Spleen (tissue), 11 donors: Measurements from ENCODE around the gene CLDN1. TPM values are rescaled to one million over a fixed set of nuclear protein-coding genes. Genes with fewer than 3 reads are reported as not detected.

Experiments
- DNase-seq: peaks from one replicate; pipeline ENCODE4 v3.0.0-alpha.2; 2020
- H3K27ac ChIP-seq, 8 donors: fragments of 200-600 bp; sonication (generic) in 7 of 8; 1 replicate in 4 of 8; 2 replicates in 4 of 8; pipeline versions ENCODE4 v1.5.0 to v1.8.0; 2016 to 2021; ENCODE audit warnings: inconsistent platforms in 4 of 8, mild to moderate bottlenecking in 4 of 8, moderate library complexity in 1 of 8
- H3K27me3 ChIP-seq, 7 donors: fragments of 200-600 bp; sonication (generic) in 6 of 7; replicated peaks in 1 of 7; 1 replicate in 4 of 7; 2 replicates in 3 of 7; pipeline versions ENCODE4 v1.5.0 to v1.8.0; 2016 to 2021; ENCODE audit warnings: inconsistent platforms in 3 of 7, mild to moderate bottlenecking in 1 of 7
- H3K36me3 ChIP-seq, 6 donors: fragments of 200-600 bp; sonication (generic) in 5 of 6; 1 replicate in 4 of 6; 2 replicates in 2 of 6; pipeline versions ENCODE4 v1.5.0 to v1.8.0; 2016 to 2021; ENCODE audit warnings: inconsistent platforms in 2 of 6
- H3K4me1 ChIP-seq, 6 donors: fragments of 200-600 bp; sonication (generic) in 5 of 6; 1 replicate in 3 of 6; 2 replicates in 3 of 6; pipeline versions ENCODE4 v1.5.0 to v1.8.0; 2016 to 2021; ENCODE audit warnings: inconsistent platforms in 3 of 6
- H3K4me3 ChIP-seq, 8 donors: fragments of 200-600 bp; sonication (generic) in 7 of 8; 1 replicate in 4 of 8; 2 replicates in 4 of 8; pipeline versions ENCODE4 v1.5.0 to v1.8.0; 2016 to 2021; ENCODE audit warnings: inconsistent platforms in 4 of 8, mild to moderate bottlenecking in 4 of 8, moderate library complexity in 2 of 8
- H3K9me3 ChIP-seq, 8 donors: fragments of 200-600 bp; sonication (generic) in 7 of 8; 1 replicate in 4 of 8; 2 replicates in 4 of 8; pipeline versions ENCODE4 v1.5.0 to v1.8.0; 2016 to 2021; ENCODE audit warnings: inconsistent platforms in 4 of 8
- POLR2A ChIP-seq, 3 donors: fragments of 450-650 bp; IDR thresholded peaks; one replicate each; pipeline ENCODE4 v1.5.1; 2017; ENCODE audit warnings: antibody characterized with exemption in 3 of 3, mild to moderate bottlenecking in 1 of 3
- POLR2AphosphoS5 ChIP-seq, 3 donors: sonication (generic); formaldehyde crosslinking; IDR thresholded peaks; one replicate each; pipeline ENCODE4 v1.5.1; 2017; ENCODE audit warnings: antibody characterized with exemption in 3 of 3
- WGBS, 5 donors: extraction: QIAGEN DNeasy Blood & Tissue Kit in 3 of 5; methylation state at CpG; one replicate each; pipeline versions ENCODE4 v1.1.5 to v1.1.7; 2013 to 2018; 5-methylcytosine and 5-hydroxymethylcytosine counted together
- intact Hi-C: fragments of 100-400 bp; cut with DNase I; formaldehyde crosslinking; loops from one replicate; pipeline ENCODE4 v1.15.0; 2023; ENCODE audit warnings: low total_unique reads
- polyA plus RNA-seq, 3 donors: library from polyadenylated mRNA; stranded (reverse); fragments of 200-250 nt; gene quantifications; one replicate each; pipeline ENCODE4 v1.2.1, GENCODE V29; 2013
- total RNA-seq, 7 donors: library from RNA; depleted of rRNA in 3 of 7; stranded (reverse); fragments of >200 nt in 3 of 7; fragmentation: NEBNext Ultra II Directional in 4 of 7; extraction: Animal tissue kit (Norgen Biotek cat#: 25700) in 4 of 7; gene quantifications; one replicate each; pipeline versions ENCODE4 v1.1.0 to v1.2.1, GENCODE V29; 2016 to 2021
- TF ChIP-seq, protein P1 (sequence below), 11 experiments: fragments of 200-600 bp in 7 of 11; fragments of 450-650 bp in 4 of 11; sonication (generic) in 4 of 11; IDR thresholded peaks in 8 of 11; conservative IDR thresholded peaks in 3 of 11; 1 replicate in 7 of 11; 2 replicates in 4 of 11; pipeline versions ENCODE4 v1.4.0 to v1.8.0; 2016 to 2021; ENCODE audit warnings: antibody characterized with exemption in 11 of 11, inconsistent platforms in 4 of 11, mild to moderate bottlenecking in 1 of 11
- donor health status: healthy with polysubstance abuse.
- donor health status: DM: no; HTN: no; CAD: no; lungs with moderate emphysema.
- donor health status: DM: no; HTN: no; CAD: no.
- donor health status: Bipolar disorder and iron deficiency.
- donor health status: healthy.
- donor health status: DM: no; HTN: no; CAD: no.
- donor health status: DM: yes; HTN: yes; CAD: no.

CLDN1 gene
- total and polyA plus RNA-seq, 10 donors = 0.26 to 3.0 (median 0.91) TPM

DNA sequence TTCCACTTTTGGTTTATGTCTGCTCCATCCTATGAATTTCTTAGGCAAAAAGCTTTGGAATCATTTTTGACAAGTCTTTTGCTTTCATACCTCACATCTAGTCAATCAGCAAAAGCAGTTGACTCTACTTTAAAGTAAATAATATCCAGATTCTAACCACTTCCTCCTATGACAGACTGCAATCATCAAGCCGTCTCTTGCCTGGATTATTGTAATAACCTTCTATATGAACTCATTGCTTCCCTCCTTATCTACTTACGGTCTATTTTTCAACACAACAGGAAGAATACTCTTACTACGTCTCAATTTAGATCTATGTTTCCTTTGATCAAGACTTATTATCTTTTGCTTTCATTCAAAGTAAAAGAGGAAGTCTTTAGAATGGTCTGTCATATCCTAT lies 20.7 kb downstream of the CLDN1 start:
- WGBS, 5 donors = 2 to 9% (median 3%) methylated on average over 3 of the region's 3 CpGs
- Histone ChIP-seq H3K36me3 (no peaks in the 10 kb centered on the region), H3K27me3 (no peaks in the 10 kb centered on the region), H3K4me3 (no peak overlapping the region), H3K9me3 (no peaks in the 10 kb centered on the region), H3K27ac (no peak overlapping the region), H3K4me1 (peaks cover 0 to 11% (median 4%) of the 10 kb centered on the region in 6 donors)
- intact Hi-C loops = no loop called here
- DNase-seq = no peak
- no peak for TF ChIP-seq POLR2AphosphoS5 (IDR thresholded peaks at IDR 0.05)
- TF ChIP-seq, protein P1, sequence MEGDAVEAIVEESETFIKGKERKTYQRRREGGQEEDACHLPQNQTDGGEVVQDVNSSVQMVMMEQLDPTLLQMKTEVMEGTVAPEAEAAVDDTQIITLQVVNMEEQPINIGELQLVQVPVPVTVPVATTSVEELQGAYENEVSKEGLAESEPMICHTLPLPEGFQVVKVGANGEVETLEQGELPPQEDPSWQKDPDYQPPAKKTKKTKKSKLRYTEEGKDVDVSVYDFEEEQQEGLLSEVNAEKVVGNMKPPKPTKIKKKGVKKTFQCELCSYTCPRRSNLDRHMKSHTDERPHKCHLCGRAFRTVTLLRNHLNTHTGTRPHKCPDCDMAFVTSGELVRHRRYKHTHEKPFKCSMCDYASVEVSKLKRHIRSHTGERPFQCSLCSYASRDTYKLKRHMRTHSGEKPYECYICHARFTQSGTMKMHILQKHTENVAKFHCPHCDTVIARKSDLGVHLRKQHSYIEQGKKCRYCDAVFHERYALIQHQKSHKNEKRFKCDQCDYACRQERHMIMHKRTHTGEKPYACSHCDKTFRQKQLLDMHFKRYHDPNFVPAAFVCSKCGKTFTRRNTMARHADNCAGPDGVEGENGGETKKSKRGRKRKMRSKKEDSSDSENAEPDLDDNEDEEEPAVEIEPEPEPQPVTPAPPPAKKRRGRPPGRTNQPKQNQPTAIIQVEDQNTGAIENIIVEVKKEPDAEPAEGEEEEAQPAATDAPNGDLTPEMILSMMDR (IDR thresholded peaks at IDR 0.05 in 8 of 11, conservative IDR thresholded peaks at IDR 0.05 in 3 of 11) = no peak
- TF ChIP-seq POLR2A (IDR thresholded peaks at IDR 0.05) = no peak

DNA sequence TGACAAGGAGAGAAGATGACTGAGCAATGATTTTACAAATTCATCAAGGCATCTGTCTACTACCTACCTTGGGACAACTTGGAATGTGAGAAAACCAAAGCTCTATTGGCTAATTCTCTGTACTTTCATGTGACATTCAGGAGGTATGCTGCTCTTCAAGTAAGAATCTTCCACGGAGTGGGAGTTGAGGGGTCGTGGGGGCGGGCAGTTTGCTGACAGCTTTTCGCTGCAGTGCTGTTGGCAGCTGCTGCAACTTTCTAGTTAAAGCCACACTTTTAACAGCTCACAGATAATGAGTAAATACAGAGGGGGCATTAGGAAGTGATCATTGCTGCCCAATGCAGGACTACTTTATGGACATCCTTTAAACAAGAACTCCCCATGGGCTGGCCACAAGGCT lies 22.3 kb downstream of the CLDN1 start:
- Histone ChIP-seq H3K27me3 (no peaks in the 10 kb centered on the region), H3K27ac (no peak overlapping the region), H3K9me3 (no peaks in the 10 kb centered on the region), H3K4me1 (peaks cover 0 to 11% (median 4%) of the 10 kb centered on the region in 6 donors), H3K4me3 (no peak overlapping the region), H3K36me3 (no peaks in the 10 kb centered on the region)
- WGBS, 5 donors = 62 to 85% (median 82%) methylated on average over 4 of the region's 4 CpGs
- intact Hi-C loops = no loop called here
- TF ChIP-seq POLR2AphosphoS5 (IDR thresholded peaks at IDR 0.05) = no peak
- no peak for TF ChIP-seq POLR2A (IDR thresholded peaks at IDR 0.05)
- TF ChIP-seq, protein P1 (IDR thresholded peaks at IDR 0.05 in 8 of 11, conservative IDR thresholded peaks at IDR 0.05 in 3 of 11) = no peak
- no peak for DNase-seq

DNA sequence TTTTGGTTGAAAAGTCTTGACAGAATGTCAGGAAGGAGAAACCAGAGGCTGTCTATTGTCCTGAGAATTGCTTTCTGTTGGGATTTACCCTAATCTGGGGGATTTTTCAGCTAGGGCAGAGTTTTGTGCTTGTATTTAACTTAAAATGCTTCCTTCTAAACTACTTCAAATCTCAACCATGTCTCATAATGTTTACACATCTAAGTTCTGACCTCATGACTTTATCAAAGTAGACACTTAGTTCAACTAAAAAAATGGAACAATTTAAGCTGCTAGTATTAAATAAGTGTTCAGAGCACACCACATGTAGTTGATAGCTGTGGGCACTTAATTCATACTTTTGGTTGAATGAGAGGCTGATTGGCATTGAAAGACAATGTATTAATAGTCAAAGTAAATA lies 28.2 kb downstream of the CLDN1 start:
- Histone ChIP-seq H3K36me3 (no peaks in the 10 kb centered on the region), H3K9me3 (peaks cover 0 to 18% (median 14%) of the 10 kb centered on the region in 8 donors), H3K27me3 (no peaks in the 10 kb centered on the region), H3K4me1 (no peaks in the 10 kb centered on the region), H3K4me3 (no peak overlapping the region), H3K27ac (no peak overlapping the region)
- intact Hi-C loops = no loop called here
- TF ChIP-seq POLR2A (IDR thresholded peaks at IDR 0.05) (no peak), POLR2AphosphoS5 (IDR thresholded peaks at IDR 0.05) (no peak)
- TF ChIP-seq, protein P1 (IDR thresholded peaks at IDR 0.05 in 8 of 11, conservative IDR thresholded peaks at IDR 0.05 in 3 of 11) = no peak
- no peak for DNase-seq

DNA sequence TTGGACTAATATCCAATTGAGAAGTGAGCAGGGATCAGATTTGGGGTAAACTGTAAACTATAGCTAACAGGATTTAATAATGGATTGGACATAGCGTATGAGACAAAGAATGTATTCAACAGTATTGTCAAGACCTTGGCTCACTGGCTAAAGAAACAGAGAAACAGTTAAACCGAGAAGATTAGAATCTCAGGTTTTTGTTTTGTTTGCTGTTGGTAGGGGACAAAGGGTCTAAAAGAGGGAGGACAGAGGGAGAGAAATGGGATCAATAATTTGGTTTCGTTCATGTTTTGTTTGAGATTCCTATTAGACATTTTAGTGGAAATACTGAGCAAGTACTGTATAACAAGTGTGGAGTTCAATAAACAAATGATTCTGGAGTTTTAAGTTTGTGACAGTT lies 28.6 kb downstream of the CLDN1 start:
- no peaks in the 10 kb centered on the region for H3K36me3 ChIP-seq
- WGBS, 5 donors = 84 to 94% (median 89%) methylated on average over 3 of the region's 3 CpGs
- intact Hi-C loops = no loop called here
- no peak for TF ChIP-seq POLR2AphosphoS5 (IDR thresholded peaks at IDR 0.05)
- TF ChIP-seq, protein P1 (IDR thresholded peaks at IDR 0.05 in 8 of 11, conservative IDR thresholded peaks at IDR 0.05 in 3 of 11) = no peak
- TF ChIP-seq POLR2A (IDR thresholded peaks at IDR 0.05) = no peak
- H3K27me3 ChIP-seq = no peaks in the 10 kb centered on the region
- H3K4me3 ChIP-seq = no peak overlapping the region
- no peak for DNase-seq
- no peak overlapping the region for H3K27ac ChIP-seq
- no peaks in the 10 kb centered on the region for H3K4me1 ChIP-seq
- peaks cover 0 to 20% (median 14%) of the 10 kb centered on the region in 8 donors for H3K9me3 ChIP-seq
